MCF 10A (cell line): ENCODE measurements around the gene CISD1. TPM values are rescaled to one million over a fixed set of nuclear protein-coding genes. Genes with fewer than 3 reads are reported as not detected.
"Not testable (repeated sequence)": the region's sequence is repeated elsewhere in the genome, so short reads cannot be mapped to it uniquely, and the experiment has no call there.

Source experiments
- BruUV-seq: library from RNA; stranded (reverse); fragments of 400-500 nt; replicated peaks from 2 replicates; lab custom pipeline; 2021; lab: Mats Ljungman, UMichigan
- CTCF ChIA-PET: fragments of 300-600 bp; sonication (Branson Sonifier 250); formaldehyde crosslinking; extraction: SDS; loops from one replicate; lab custom pipeline; 2021; ENCODE audit warnings: antibody characterized with exemption, inconsistent platforms; lab: Yijun Ruan, JAX
- POLR2A ChIA-PET: fragments of 300-600, 350-650 bp; sonication (Branson Sonifier 250); formaldehyde crosslinking; extraction: SDS; loops from one replicate; lab custom pipeline; 2020; ENCODE audit warnings: antibody characterized with exemption, inconsistent platforms; lab: Yijun Ruan, JAX
- DNase-seq: peaks from one replicate; pipeline ENCODE4 v3.0.0-alpha.2; 2018; ENCODE audit not compliant: unreplicated experiment
- H3K27ac Mint-ChIP-seq: one replicate; pipeline ENCODE4 v1.8.0; 2022; ENCODE audit warnings: mild to moderate bottlenecking, low read depth, mixed read lengths; ENCODE audit not compliant: unreplicated experiment
- H3K27me3 Mint-ChIP-seq: one replicate; pipeline ENCODE4 v1.8.0; 2022; ENCODE audit warnings: mixed read lengths; ENCODE audit not compliant: insufficient read depth, unreplicated experiment
- H3K36me3 Mint-ChIP-seq: one replicate; pipeline ENCODE4 v1.8.0; 2022; ENCODE audit warnings: mild to moderate bottlenecking, moderate library complexity, mixed read lengths; ENCODE audit not compliant: insufficient read depth, unreplicated experiment
- H3K4me1 Mint-ChIP-seq: one replicate; pipeline ENCODE4 v1.8.0; 2022; ENCODE audit warnings: mixed read lengths; ENCODE audit not compliant: insufficient read depth, unreplicated experiment
- H3K4me3 Mint-ChIP-seq: one replicate; pipeline ENCODE4 v1.8.0; 2022; ENCODE audit warnings: mild to moderate bottlenecking, moderate library complexity, mixed read lengths; ENCODE audit not compliant: unreplicated experiment
- H3K9me3 Mint-ChIP-seq: one replicate; pipeline ENCODE4 v1.8.0; 2022; ENCODE audit warnings: mixed read lengths; ENCODE audit not compliant: unreplicated experiment
- CTCF ChIP-seq: fragments of 200-600 bp; IDR thresholded peaks from one replicate; pipeline ENCODE4 v1.8.0; 2022; ENCODE audit warnings: antibody characterized with exemption, mild to moderate bottlenecking; ENCODE audit not compliant: unreplicated experiment
- intact Hi-C: fragments of 100-400 bp; cut with micrococcal nuclease; formaldehyde crosslinking; loops from 2 replicates; pipeline ENCODE4 v1.14.1; 2022
- total RNA-seq: library from RNA; stranded (reverse); gene quantifications from 2 replicates; pipeline ENCODE4 v1.2.3, GENCODE V29; 2022

The CISD1 gene
- total RNA-seq, 1 experiment from 2014 or later: 58.0 TPM

- no peak overlapping the region for H3K27ac Mint-ChIP-seq
- CTCF ChIA-PET: interaction anchor here (0.7 to 1.2 kb wide), 2 partner anchors 242 to 508 kb away, joined by 3 to 4 read pairs; no protein-coding TSS in a partner anchor
- TF ChIP-seq CTCF: no peak
- H3K4me1 Mint-ChIP-seq: peaks cover 6% of the 10 kb centered on the region
- no peak for DNase-seq
- POLR2A ChIA-PET: interaction anchor here (0.7 kb wide), 1 partner anchor 85 kb away, joined by 4 read pairs; no protein-coding TSS in a partner anchor
- no peak overlapping the region for H3K4me3 Mint-ChIP-seq
- BruUV-seq: no TSS peak
- intact Hi-C loops: no loop called here
- no peaks in the 10 kb centered on the region for H3K27me3 Mint-ChIP-seq
- peaks cover 5% of the 10 kb centered on the region for H3K36me3 Mint-ChIP-seq
- peaks cover 2% of the 10 kb centered on the region for H3K9me3 Mint-ChIP-seq
Observed at GRCh38 chr10:58225654-58226053, 43.3 kb upstream of the CISD1 start.

DNA sequence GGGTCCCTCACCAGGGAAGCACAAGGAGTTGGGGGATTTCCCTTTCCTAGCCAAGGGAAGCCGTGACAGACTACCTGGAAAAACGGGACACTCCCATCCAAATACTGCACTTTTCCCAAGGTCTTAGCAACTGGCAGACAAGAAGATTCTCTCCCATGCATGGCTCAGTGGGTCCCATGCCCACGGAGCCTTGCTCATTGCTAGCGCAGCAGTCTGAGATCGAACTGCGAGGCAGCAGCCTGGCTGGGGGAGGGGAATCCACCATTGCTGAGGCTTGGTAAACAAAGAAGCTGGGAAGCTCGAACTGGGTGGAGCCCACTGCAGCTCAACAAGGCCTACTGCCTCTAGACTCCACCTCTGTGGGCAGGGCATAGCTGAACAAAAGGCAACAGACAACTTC is 39.1 kb upstream of the CISD1 start:
- intact Hi-C loops, H3K4me3 Mint-ChIP-seq, H3K27ac Mint-ChIP-seq, H3K9me3 Mint-ChIP-seq, CTCF ChIA-PET, BruUV-seq, H3K27me3 Mint-ChIP-seq, DNase-seq, H3K4me1 Mint-ChIP-seq: not testable (repeated sequence)
- POLR2A ChIA-PET: interaction anchor here (1.2 kb wide), 1 partner anchor 7 kb away, joined by 3 read pairs; no protein-coding TSS in a partner anchor
- H3K36me3 Mint-ChIP-seq: peaks cover 30% of the 10 kb centered on the region

- ChIA-PET CTCF (interaction anchor here (1.9 kb wide), 1 partner anchor 54 kb away, joined by 10 read pairs; no protein-coding TSS in a partner anchor), POLR2A (interaction anchor here (0.7 to 2.5 kb wide), 11 partner anchors 8 to 220 kb away, joined by 3 to 17 read pairs (median 4); partner anchors contain the start of genes CISD1 and IPMK)
- intact Hi-C loops: loop anchor here (1.0 kb wide), 1 partner anchor 60 kb away; no protein-coding TSS in a partner anchor
- Mint-ChIP-seq H3K36me3 (peaks cover 44% of the 10 kb centered on the region), H3K4me1 (peaks cover 30% of the 10 kb centered on the region), H3K4me3 (peak overlapping the region; percentile 22), H3K27ac (peak overlapping the region; percentile 82), H3K27me3 (no peaks in the 10 kb centered on the region), H3K9me3 (no peaks in the 10 kb centered on the region)
- BruUV-seq: TSS peak; percentile 25
- no peak for TF ChIP-seq CTCF
- DNase-seq: peak; percentile 78
Observed at GRCh38 chr10:58237014-58237834, 31.7 kb upstream of the CISD1 start.

DNA sequence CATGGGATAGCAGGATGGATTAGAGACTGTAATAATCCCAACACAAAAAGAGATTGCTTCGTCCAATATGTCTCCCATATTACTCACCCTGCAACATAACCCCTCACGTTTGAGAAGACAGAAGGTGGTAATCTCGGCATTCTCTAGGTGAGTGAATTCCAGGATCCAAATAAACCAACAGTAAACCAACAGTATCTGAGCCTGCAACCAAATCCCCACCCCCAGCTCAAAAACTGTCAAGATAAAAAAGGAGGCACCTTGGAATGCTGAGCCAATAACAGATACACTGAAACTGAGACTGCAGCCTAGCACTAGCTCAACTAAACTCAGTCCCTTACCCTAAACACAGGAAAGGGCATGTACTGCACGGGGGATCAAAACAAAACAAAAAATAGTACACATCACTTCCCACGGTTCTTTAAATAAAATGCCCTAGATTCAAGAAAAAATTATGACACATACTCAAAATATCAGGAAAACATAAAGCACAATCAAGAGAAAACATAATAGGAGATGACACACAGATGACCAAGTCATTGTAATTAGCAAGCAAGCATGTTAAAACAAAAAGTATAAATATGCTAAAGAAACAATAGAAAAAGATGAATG is 29.3 kb upstream of the CISD1 start:
- Mint-ChIP-seq H3K36me3 (peaks cover 24% of the 10 kb centered on the region), H3K9me3 (no peaks in the 10 kb centered on the region), H3K27ac (peak overlapping the region; percentile 82), H3K27me3 (no peaks in the 10 kb centered on the region), H3K4me1 (peaks cover 30% of the 10 kb centered on the region), H3K4me3 (no peak overlapping the region)
- peak; percentile 25 for DNase-seq
- intact Hi-C loops: no loop called here
- BruUV-seq: no TSS peak
- POLR2A ChIA-PET: interaction anchor here (0.7 to 1.4 kb wide), 3 partner anchors 17 to 29 kb away, joined by 3 to 6 read pairs (median 3); partner anchors contain the start of gene CISD1
- TF ChIP-seq CTCF: no peak
- CTCF ChIA-PET: interaction anchor here (0.5 to 1.3 kb wide), 7 partner anchors 16 to 86 kb away, joined by 3 to 7 read pairs (median 3); no protein-coding TSS in a partner anchor
